DMS53 treated with DMSO at 0.1 percent for 48 hours (cell line): ENCODE results near the gene SLAMF7.

ENCODE experiments used
- DNase-seq: peaks from one replicate; lab custom pipeline; 2025; ENCODE audit not compliant: unreplicated experiment; lab: John Stamatoyannopoulos, UW

Gene SLAMF7

DNA sequence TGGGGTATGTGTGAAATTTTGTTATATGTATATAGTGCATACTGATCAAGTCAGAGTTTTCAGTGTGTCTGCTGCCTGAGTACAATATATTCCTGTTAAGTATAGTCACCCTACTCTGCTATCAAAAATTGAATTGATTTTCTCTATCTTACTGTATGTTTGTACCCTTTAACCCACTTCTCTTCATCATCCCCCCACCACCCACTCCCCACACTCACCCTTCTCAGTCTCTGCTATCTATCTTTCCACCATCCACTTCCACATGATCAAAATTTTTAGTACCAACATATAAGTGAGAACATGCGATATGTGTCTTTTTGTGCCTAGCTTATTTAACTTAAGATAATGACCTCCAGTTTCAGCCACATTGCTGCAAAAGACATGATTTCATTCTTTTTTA lies 61.1 kb downstream of the SLAMF7 start:
- DNase-seq: no peak

GRCh38 chr1:160800645-160801408 lies 61.8 kb downstream of the SLAMF7 start:
- DNase-seq: no peak

DNA sequence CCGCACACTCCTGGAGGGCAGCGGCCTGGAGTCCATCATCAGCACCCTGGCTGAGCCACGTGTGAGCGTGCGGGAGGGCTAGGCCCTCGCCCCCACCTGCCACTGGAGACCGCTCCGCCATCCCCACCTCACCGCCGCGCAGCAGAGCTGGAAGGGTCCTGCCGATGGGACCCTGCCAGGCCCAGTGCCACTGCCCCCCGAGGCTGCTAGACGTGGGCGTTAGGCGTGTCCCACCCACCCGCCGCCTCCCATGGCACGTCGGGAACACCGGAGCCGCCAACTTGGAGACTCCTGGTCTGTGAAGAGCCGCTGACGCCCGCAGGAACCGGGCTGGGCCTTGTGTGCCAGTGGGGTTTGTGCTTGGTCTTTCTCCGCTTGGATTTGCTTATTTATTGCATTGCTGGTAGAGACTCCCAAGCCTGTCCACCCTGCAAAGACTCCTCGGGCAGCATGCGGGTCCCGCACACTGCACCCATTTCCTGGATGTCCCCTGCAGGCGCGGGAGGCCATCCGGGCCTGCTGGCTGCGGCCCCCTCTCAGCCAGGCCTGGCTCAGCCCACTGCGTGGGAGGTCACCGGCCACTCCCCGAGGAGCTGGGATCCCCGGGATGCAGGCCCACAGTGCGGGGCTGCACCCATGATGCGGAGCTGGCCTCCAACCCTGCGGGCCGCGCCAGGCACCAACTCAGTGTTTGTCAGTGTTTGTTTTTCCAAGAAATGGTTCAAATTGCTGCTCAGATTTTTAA lies 63.0 kb downstream of the SLAMF7 start:
- DNase-seq: no peak
